Measurements from ENCODE around the gene ADCY3.

DNA sequence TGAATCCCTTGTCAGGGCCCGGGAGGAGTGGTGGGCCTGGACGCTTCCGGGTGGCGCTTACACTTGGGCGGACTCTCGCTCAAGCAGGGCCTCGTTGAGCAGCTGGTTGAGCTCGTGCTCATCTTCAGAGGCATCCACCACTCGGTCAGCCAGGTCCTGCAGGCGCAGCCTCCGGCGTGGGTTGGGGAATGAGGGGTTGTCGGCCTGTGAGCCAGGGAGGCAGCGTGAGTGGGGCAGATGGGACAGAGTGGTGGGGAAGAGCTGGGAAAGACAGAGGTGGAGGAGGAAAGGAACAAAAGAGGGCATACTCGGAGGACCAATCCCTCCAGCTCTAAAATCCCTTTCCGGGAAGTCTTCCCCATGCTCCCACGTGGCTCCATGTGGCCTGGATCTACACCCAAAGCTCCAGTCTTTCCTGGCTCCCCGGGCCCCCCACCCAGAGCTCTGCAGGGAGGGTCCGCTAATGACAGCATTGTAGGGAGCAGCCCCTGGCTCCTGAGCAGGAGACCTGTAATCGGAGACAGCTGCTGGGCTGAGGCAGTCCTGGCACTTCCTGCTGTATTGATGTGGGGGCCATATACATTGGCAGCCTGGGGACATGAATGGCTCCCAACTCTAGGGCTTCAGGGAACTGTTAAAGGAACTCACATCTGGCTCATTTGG lies 85.2 kb downstream of the ADCY3 start:
- TF ChIP-seq, protein P1, sequence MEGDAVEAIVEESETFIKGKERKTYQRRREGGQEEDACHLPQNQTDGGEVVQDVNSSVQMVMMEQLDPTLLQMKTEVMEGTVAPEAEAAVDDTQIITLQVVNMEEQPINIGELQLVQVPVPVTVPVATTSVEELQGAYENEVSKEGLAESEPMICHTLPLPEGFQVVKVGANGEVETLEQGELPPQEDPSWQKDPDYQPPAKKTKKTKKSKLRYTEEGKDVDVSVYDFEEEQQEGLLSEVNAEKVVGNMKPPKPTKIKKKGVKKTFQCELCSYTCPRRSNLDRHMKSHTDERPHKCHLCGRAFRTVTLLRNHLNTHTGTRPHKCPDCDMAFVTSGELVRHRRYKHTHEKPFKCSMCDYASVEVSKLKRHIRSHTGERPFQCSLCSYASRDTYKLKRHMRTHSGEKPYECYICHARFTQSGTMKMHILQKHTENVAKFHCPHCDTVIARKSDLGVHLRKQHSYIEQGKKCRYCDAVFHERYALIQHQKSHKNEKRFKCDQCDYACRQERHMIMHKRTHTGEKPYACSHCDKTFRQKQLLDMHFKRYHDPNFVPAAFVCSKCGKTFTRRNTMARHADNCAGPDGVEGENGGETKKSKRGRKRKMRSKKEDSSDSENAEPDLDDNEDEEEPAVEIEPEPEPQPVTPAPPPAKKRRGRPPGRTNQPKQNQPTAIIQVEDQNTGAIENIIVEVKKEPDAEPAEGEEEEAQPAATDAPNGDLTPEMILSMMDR (IDR thresholded peaks at IDR 0.05 in 4 of 5, conservative IDR thresholded peaks at IDR 0.05 in 1 of 5) = no peak
- TF ChIP-seq POLR2A (IDR thresholded peaks at IDR 0.05) = no peak
